GM23248 (cell line): ENCODE measurements around the gene MAGI1. TPM values are rescaled to one million over a fixed set of nuclear protein-coding genes. Genes with fewer than 3 reads are reported as not detected.
A peak's percentile ranks its signal among the peaks of the same experiment; 100 is the strongest.

ENCODE experiments used
- DNase-seq: peaks from one replicate; pipeline ENCODE4 v3.0.0-alpha.2; 2015
- H2AFZ ChIP-seq: fragments of 200-600 bp; sonication (generic); 2 replicates; pipeline ENCODE4 v1.6.1; 2016; ENCODE audit warnings: antibody characterized with exemption
- H3F3A ChIP-seq: fragments of 200-600 bp; sonication (generic); 2 replicates; pipeline ENCODE4 v1.6.1; 2016; ENCODE audit warnings: mild to moderate bottlenecking, antibody characterized with exemption, mixed run types; ENCODE audit not compliant: insufficient read depth
- H3K27ac ChIP-seq: fragments of 200-600 bp; sonication (generic); 2 replicates; pipeline ENCODE4 v1.5.1; 2016; ENCODE audit warnings: mild to moderate bottlenecking
- H3K27me3 ChIP-seq: fragments of 200-600 bp; sonication (generic); replicated peaks from 2 replicates; pipeline ENCODE4 v1.6.1; 2016; ENCODE audit warnings: mild to moderate bottlenecking; ENCODE audit not compliant: insufficient read depth
- H3K36me3 ChIP-seq: fragments of 200-600 bp; sonication (generic); 2 replicates; pipeline ENCODE4 v1.6.1; 2016; ENCODE audit warnings: low read depth, mild to moderate bottlenecking
- H3K4me1 ChIP-seq: fragments of 200-600 bp; sonication (generic); 2 replicates; pipeline ENCODE4 v1.6.1; 2016; ENCODE audit warnings: mild to moderate bottlenecking; ENCODE audit not compliant: insufficient read depth
- H3K4me2 ChIP-seq: fragments of 200-600 bp; sonication (generic); one replicate; pipeline ENCODE4 v1.6.1; 2016; ENCODE audit warnings: mild to moderate bottlenecking; ENCODE audit not compliant: unreplicated experiment
- H3K4me3 ChIP-seq: fragments of 200-600 bp; sonication (generic); 2 replicates; pipeline ENCODE4 v1.5.1; 2016; ENCODE audit warnings: mild to moderate bottlenecking
- H3K79me2 ChIP-seq: fragments of 200-600 bp; sonication (generic); 2 replicates; pipeline ENCODE4 v1.6.1; 2016; ENCODE audit warnings: mild to moderate bottlenecking; ENCODE audit not compliant: insufficient read depth
- H3K9ac ChIP-seq: fragments of 200-600 bp; sonication (generic); 2 replicates; pipeline ENCODE4 v1.6.1; 2016; ENCODE audit warnings: mild to moderate bottlenecking
- H3K9me2 ChIP-seq: fragments of 200-600 bp; sonication (generic); 2 replicates; pipeline ENCODE4 v1.6.1; 2016; ENCODE audit warnings: mixed run types, mild to moderate bottlenecking, moderate library complexity; ENCODE audit not compliant: insufficient read depth
- H3K9me3 ChIP-seq: fragments of 200-600 bp; sonication (generic); one replicate; pipeline ENCODE4 v1.6.1; 2017; ENCODE audit warnings: low read depth
- H4K20me1 ChIP-seq: fragments of 200-600 bp; sonication (generic); 2 replicates; pipeline ENCODE4 v1.6.0; 2016; ENCODE audit not compliant: insufficient read depth
- EZH2 ChIP-seq: fragments of 200-600 bp; sonication (generic); IDR thresholded peaks from 2 replicates; pipeline ENCODE4 v1.6.1; 2018; ENCODE audit warnings: antibody characterized with exemption, mild to moderate bottlenecking; ENCODE audit not compliant: insufficient read depth, poor library complexity, severe bottlenecking
- EZH2phosphoT487 ChIP-seq: fragments of 200-600 bp; sonication (generic); IDR thresholded peaks from 2 replicates; pipeline ENCODE4 v1.6.1; 2018; ENCODE audit warnings: antibody characterized with exemption, moderate library complexity, mild to moderate bottlenecking, low read depth; ENCODE audit not compliant: insufficient read depth
- WGBS, 2 experiments: methylation state at CpG; one replicate each; pipeline ENCODE4 v1.1.6; 2015 to 2017; ENCODE audit warnings: low lambda C conversion rate in 2 of 2, low coverage in 1 of 2; ENCODE audit errors: missing lambda C conversion rate in 2 of 2; 5-methylcytosine and 5-hydroxymethylcytosine counted together
- in situ Hi-C: fragments of 300-500 bp; cut with MboI; formaldehyde crosslinking; loops from 2 replicates; pipeline ENCODE4 v1.15.0; 2020
- polyA plus RNA-seq: library from polyadenylated mRNA; unstranded; fragments of >200 nt; fragmentation: Nextera tagmentation; extraction: Ambion mirVana; gene quantifications from 2 replicates; pipeline ENCODE4 v1.2.1, GENCODE V29; 2016
- total RNA-seq: library from RNA; depleted of rRNA; stranded (reverse); fragments of >200 nt; shearing (Covaris generic); gene quantifications from 2 replicates; pipeline ENCODE4 v1.2.3, GENCODE V29; 2014

MAGI1 gene
- total and polyA plus RNA-seq, 2 experiments from 2014 or later = 7.3 to 13.8 TPM

DNA sequence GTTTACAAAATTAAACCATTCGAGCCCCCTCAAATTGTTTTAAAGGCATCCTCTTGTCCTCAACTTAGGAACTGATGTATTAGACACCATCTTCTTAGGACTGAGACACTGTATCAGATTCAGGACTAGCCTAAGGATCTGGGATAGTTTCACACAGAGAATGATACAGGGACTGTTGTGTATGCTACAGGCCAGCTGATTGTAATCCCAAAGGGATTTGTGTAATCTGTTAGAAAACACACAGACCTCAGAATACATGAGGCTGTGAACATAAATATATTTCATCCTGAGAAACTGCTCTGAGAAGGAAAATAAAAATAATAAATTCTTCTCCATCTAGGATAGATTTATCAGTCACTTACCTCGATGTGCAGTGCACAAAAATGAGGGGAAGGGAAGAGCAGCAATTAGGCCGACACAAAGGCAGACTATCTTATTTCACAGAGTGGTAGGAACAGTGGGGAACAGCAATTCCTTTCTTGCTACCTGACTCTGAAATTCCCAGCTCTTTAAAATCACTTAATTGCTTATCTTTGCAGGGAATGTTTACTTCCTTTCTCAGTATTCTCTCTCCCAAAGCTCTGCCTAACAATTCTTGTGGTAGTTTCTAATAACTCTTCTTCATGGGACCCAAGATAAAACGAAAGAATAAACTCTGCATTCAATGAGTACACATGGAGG lies 322.5 kb downstream of the MAGI1 start:
- Histone ChIP-seq H2AFZ (no peak overlapping the region), H3K79me2 (peaks cover 36% of the 10 kb centered on the region; the same call in 1 of the 2 replicates), H3K4me1 (peaks cover 21% of the 10 kb centered on the region), H3F3A (peaks cover 21% of the 10 kb centered on the region; the same call in 1 of the 2 replicates), H3K9me2 (no peaks in the 10 kb centered on the region), H3K4me3 (no peak overlapping the region), H3K9me3 (no peaks in the 10 kb centered on the region), H3K36me3 (no peaks in the 10 kb centered on the region), H4K20me1 (no peaks in the 10 kb centered on the region), H3K4me2 (no peak overlapping the region), H3K9ac (no peak overlapping the region), H3K27ac (no peak overlapping the region), H3K27me3 (no peaks in the 10 kb centered on the region)
- DNase-seq = no peak
- TF ChIP-seq EZH2 = no peak
- TF ChIP-seq EZH2phosphoT487 = no peak
- in situ Hi-C loops = no loop called here
- WGBS, 2 experiments = 82 to 86% methylated on average over 4 of the region's 4 CpGs

DNA sequence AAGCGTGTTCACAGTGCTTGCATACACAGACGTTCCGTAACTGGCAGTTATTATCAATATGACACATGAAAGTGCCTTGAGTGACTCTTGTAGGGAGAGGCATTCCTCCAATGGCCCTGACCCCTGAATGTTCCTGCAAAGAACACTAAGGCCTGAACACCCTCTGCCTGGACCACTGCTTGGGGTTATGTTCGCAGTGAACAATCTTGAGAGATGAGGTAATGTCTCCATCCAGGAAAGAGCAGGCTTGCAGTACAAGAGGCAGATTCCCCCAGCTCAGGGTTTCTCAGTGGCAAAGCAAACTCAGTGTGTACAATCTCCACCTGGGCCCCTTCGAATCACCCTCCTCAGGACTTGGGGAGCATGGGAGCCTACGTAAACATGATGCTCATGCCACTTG lies 324.6 kb downstream of the MAGI1 start:
- Histone ChIP-seq H3K27me3 (no peaks in the 10 kb centered on the region), H3K27ac (no peak overlapping the region), H4K20me1 (no peaks in the 10 kb centered on the region), H2AFZ (no peak overlapping the region), H3K4me3 (no peak overlapping the region), H3K9me2 (no peaks in the 10 kb centered on the region), H3K9ac (no peak overlapping the region), H3K9me3 (no peaks in the 10 kb centered on the region), H3K79me2 (peaks cover 44% of the 10 kb centered on the region), H3K4me1 (peaks cover 21% of the 10 kb centered on the region), H3K4me2 (no peak overlapping the region), H3F3A (peaks cover 21% of the 10 kb centered on the region; the same call in 1 of the 2 replicates), H3K36me3 (no peaks in the 10 kb centered on the region)
- DNase-seq = peak; percentile 17
- TF ChIP-seq EZH2 (no peak), EZH2phosphoT487 (no peak)
- 61 to 67% methylated on average over 6 of the region's 6 CpGs for WGBS, 2 experiments
- in situ Hi-C loops = no loop called here

DNA sequence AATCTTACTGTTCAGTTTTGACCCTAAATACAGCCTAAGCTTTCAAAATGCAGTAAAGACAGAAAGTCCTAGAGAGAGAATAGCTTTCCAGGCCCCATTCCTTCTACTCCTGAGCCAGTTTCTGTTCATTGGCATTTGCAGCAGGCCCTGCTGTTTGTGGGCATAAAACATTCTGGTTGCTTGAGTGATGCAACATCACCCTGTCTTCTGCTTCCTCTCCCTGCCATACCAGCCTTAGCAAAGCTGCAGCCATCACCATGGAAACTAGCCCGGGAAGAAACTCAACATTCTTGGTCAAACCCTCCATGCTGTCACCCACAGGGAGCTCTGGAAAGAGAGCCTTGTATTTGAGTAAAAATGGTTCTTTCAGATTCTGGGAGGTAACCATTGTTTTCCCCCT lies 325.7 kb downstream of the MAGI1 start:
- H3K4me1 ChIP-seq = peaks cover 21% of the 10 kb centered on the region
- H3K4me3 ChIP-seq = no peak overlapping the region
- H3K9ac ChIP-seq = peak overlapping the region; percentile 52
- TF ChIP-seq EZH2phosphoT487 (no peak), EZH2 (no peak)
- no peaks in the 10 kb centered on the region for H3K27me3 ChIP-seq
- no peaks in the 10 kb centered on the region for H4K20me1 ChIP-seq
- WGBS, 2 experiments = 0 to 9% methylated on average over 1 of the region's 1 CpG
- H3K27ac ChIP-seq = peak overlapping the region; percentile 76
- no peaks in the 10 kb centered on the region for H3K9me3 ChIP-seq
- H3K79me2 ChIP-seq = peaks cover 50% of the 10 kb centered on the region
- H3K4me2 ChIP-seq = peak overlapping the region; percentile 49
- peak; percentile 92 for DNase-seq
- peak overlapping the region; percentile 14; the same call in 1 of the 2 replicates for H2AFZ ChIP-seq
- H3K36me3 ChIP-seq = no peaks in the 10 kb centered on the region
- peaks cover 21% of the 10 kb centered on the region; the same call in 1 of the 2 replicates for H3F3A ChIP-seq
- no peaks in the 10 kb centered on the region for H3K9me2 ChIP-seq
- in situ Hi-C loops = no loop called here

DNA sequence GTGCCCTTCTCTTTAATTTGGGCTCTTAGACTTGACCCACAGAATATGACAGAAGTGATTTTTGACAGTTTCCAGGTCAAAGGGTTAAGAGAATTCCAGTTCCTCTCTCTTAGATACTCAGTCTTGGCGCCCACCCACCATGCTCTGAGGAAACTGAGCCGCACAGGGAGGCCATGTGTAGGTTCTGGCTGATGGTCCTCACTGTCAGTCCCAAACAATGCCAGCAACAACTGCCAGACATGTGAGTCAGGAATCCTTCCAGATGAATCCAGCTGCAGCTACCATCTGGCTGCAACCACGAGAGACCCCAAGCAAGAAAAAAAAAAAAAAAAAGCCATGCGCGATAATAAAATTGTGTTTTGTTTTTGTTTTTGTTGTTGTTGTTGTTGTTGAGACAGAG lies 326.6 kb downstream of the MAGI1 start:
- 36 to 40% methylated on average over 5 of the region's 5 CpGs for WGBS, 2 experiments
- TF ChIP-seq EZH2phosphoT487 = no peak
- TF ChIP-seq EZH2 = no peak
- no peaks in the 10 kb centered on the region for H3K9me2 ChIP-seq
- H3K4me3 ChIP-seq = no peak overlapping the region
- peaks cover 41% of the 10 kb centered on the region for H3K79me2 ChIP-seq
- peak overlapping the region; percentile 49 for H3K4me2 ChIP-seq
- no peaks in the 10 kb centered on the region for H4K20me1 ChIP-seq
- peak overlapping the region; percentile 52; the same call in 1 of the 2 replicates for H3K9ac ChIP-seq
- in situ Hi-C loops = no loop called here
- no peak overlapping the region for H2AFZ ChIP-seq
- peaks cover 21% of the 10 kb centered on the region for H3K4me1 ChIP-seq
- H3K9me3 ChIP-seq = no peaks in the 10 kb centered on the region
- H3F3A ChIP-seq = peaks cover 21% of the 10 kb centered on the region; the same call in 1 of the 2 replicates
- peak; percentile 72 for DNase-seq
- H3K27me3 ChIP-seq = no peaks in the 10 kb centered on the region
- peak overlapping the region; percentile 76 for H3K27ac ChIP-seq
- H3K36me3 ChIP-seq = no peaks in the 10 kb centered on the region
